Thymus (tissue), 11 donors: Measurements from ENCODE around the gene AKAP11. TPM values are rescaled to one million over a fixed set of nuclear protein-coding genes. Genes with fewer than 3 reads are reported as not detected.

ENCODE experiments used
- DNase-seq, 9 donors: peaks; one replicate each; pipeline ENCODE4 v3.0.0-alpha.2; 2013; ENCODE audit warnings: low spot score in 9 of 9, low read depth in 6 of 9, missing footprints in 1 of 9
- H3K27ac ChIP-seq, 2 donors: one replicate each; pipeline ENCODE4 v1.5.1; 2013; ENCODE audit warnings: control low read depth in 1 of 2, low read depth in 1 of 2, low read length in 1 of 2, mild to moderate bottlenecking in 1 of 2, moderate library complexity in 1 of 2
- H3K27me3 ChIP-seq, 2 donors: one replicate each; pipeline ENCODE4 v1.5.1; 2013; ENCODE audit warnings: low read length in 1 of 2; ENCODE audit not compliant: control insufficient read depth in 2 of 2, insufficient read depth in 1 of 2
- H3K36me3 ChIP-seq, 2 donors: one replicate each; pipeline ENCODE4 v1.5.1; 2013; ENCODE audit warnings: low read length in 1 of 2, mild to moderate bottlenecking in 1 of 2, moderate library complexity in 1 of 2; ENCODE audit not compliant: control insufficient read depth in 2 of 2, insufficient read depth in 2 of 2
- H3K4me1 ChIP-seq, 2 donors: one replicate each; pipeline ENCODE4 v1.5.1; 2013; ENCODE audit warnings: low read length in 2 of 2; ENCODE audit not compliant: control insufficient read depth in 2 of 2, insufficient read depth in 2 of 2
- H3K4me3 ChIP-seq, 2 donors: one replicate each; pipeline ENCODE4 v1.5.1; 2013; ENCODE audit warnings: low read length in 2 of 2, control low read depth in 1 of 2, mild to moderate bottlenecking in 1 of 2
- H3K9me3 ChIP-seq, 2 donors: one replicate each; pipeline ENCODE4 v1.5.1; 2013; ENCODE audit warnings: low read length in 1 of 2, mild to moderate bottlenecking in 1 of 2; ENCODE audit not compliant: control insufficient read depth in 2 of 2, insufficient read depth in 1 of 2
- WGBS: extraction: QIAGEN DNeasy Blood & Tissue Kit; methylation state at CpG from one replicate; pipeline ENCODE4 v1.1.7; 2013; 5-methylcytosine and 5-hydroxymethylcytosine counted together
- polyA plus RNA-seq: library from polyadenylated mRNA; stranded (reverse); fragments of 200-250 nt; gene quantifications from one replicate; pipeline ENCODE4 v1.2.3, GENCODE V29; 2013
- total RNA-seq: library from RNA; stranded (reverse); fragments of 120-200 nt; gene quantifications from one replicate; pipeline ENCODE4 v1.2.4, GENCODE V29; 2013
- donor health status: healthy.

AKAP11 gene
- total and polyA plus RNA-seq, 2 donors = 10.3 to 13.4 TPM

GRCh38 chr13:42270160-42270856 is 1.6 kb upstream of the AKAP11 start:
- DNase-seq = no peak
- Histone ChIP-seq H3K4me1 (peaks cover 10 to 15% of the 10 kb centered on the region in 2 donors), H3K9me3 (peaks cover 0 to 7% of the 10 kb centered on the region in 2 donors), H3K27me3 (no peaks in the 10 kb centered on the region), H3K27ac (no peak overlapping the region), H3K36me3 (no peaks in the 10 kb centered on the region), H3K4me3 (no peak overlapping the region)
- 96% methylated on average over 6 of the region's 6 CpGs for WGBS

GRCh38 chr13:42270857-42271215 is 1.1 kb upstream of the AKAP11 start:
- DNase-seq = no peak
- no peak overlapping the region for H3K27ac ChIP-seq
- 93% methylated on average over 6 of the region's 6 CpGs for WGBS

GRCh38 chr13:42271337-42272114 is 426 bp upstream of the AKAP11 start:
- Histone ChIP-seq H3K27ac (peak overlapping the region; percentile 39 to 96), H3K36me3 (no peaks in the 10 kb centered on the region), H3K4me3 (peak overlapping the region; percentile 90 to 96), H3K4me1 (peaks cover 10 to 15% of the 10 kb centered on the region in 2 donors), H3K9me3 (peaks cover 0 to 7% of the 10 kb centered on the region in 2 donors), H3K27me3 (no peaks in the 10 kb centered on the region)
- WGBS = 5% methylated on average over 57 of the region's 57 CpGs
- DNase-seq = peak; percentile 76 to 98 (median 92)

More at GRCh38 chr13:42270857-42271215, 1.1 kb upstream of the AKAP11 start:
- no peaks in the 10 kb centered on the region for H3K27me3 ChIP-seq
- H3K9me3 ChIP-seq = peaks cover 0 to 7% of the 10 kb centered on the region in 2 donors
- H3K36me3 ChIP-seq = no peaks in the 10 kb centered on the region
- H3K4me1 ChIP-seq = peaks cover 10 to 15% of the 10 kb centered on the region in 2 donors
- peak overlapping the region; percentile 90 to 96 for H3K4me3 ChIP-seq

- Histone ChIP-seq H3K4me3 (peak overlapping the region; percentile 90 to 96), H3K4me1 (peaks cover 11 to 15% of the 10 kb centered on the region in 2 donors), H3K27me3 (no peaks in the 10 kb centered on the region), H3K9me3 (peaks cover 0 to 7% of the 10 kb centered on the region in 2 donors), H3K36me3 (no peaks in the 10 kb centered on the region), H3K27ac (peak overlapping the region; percentile 70 to 96)
- WGBS = 5% methylated on average over 4 of the region's 4 CpGs
- DNase-seq = peak in 5 of 9 donors; percentile 9 to 58 (median 30)
These were observed 838 bp downstream of the AKAP11 start for GRCh38 chr13:42272804-42273175.

- Histone ChIP-seq H3K9me3 (peaks cover 0 to 7% of the 10 kb centered on the region in 2 donors), H3K4me1 (peaks cover 13 to 15% of the 10 kb centered on the region in 2 donors), H3K27me3 (no peaks in the 10 kb centered on the region), H3K27ac (no peak overlapping the region), H3K4me3 (no peak overlapping the region), H3K36me3 (no peaks in the 10 kb centered on the region)
- no peak for DNase-seq
- 96% methylated on average over 10 of the region's 10 CpGs for WGBS
These were observed 2.6 kb downstream of the AKAP11 start for GRCh38 chr13:42274386-42275097.

GRCh38 chr13:42275098-42275471 is 3.1 kb downstream of the AKAP11 start:
- Histone ChIP-seq H3K4me3 (no peak overlapping the region), H3K36me3 (no peaks in the 10 kb centered on the region), H3K27me3 (no peaks in the 10 kb centered on the region), H3K27ac (no peak overlapping the region), H3K9me3 (peaks cover 0 to 7% of the 10 kb centered on the region in 2 donors), H3K4me1 (peaks cover 13 to 15% of the 10 kb centered on the region in 2 donors)
- WGBS = 83% methylated on average over 2 of the region's 2 CpGs
- peak in 1 of 9 donors; percentile 36 for DNase-seq

GRCh38 chr13:42275506-42275905 is 3.6 kb downstream of the AKAP11 start:
- peaks cover 13 to 15% of the 10 kb centered on the region in 2 donors for H3K4me1 ChIP-seq
- no peak overlapping the region for H3K27ac ChIP-seq
- H3K9me3 ChIP-seq = peaks cover 0 to 7% of the 10 kb centered on the region in 2 donors
- no peak overlapping the region for H3K4me3 ChIP-seq
- DNase-seq = no peak
- no peaks in the 10 kb centered on the region for H3K36me3 ChIP-seq
- H3K27me3 ChIP-seq = no peaks in the 10 kb centered on the region
- WGBS = 96% methylated on average over 4 of the region's 4 CpGs

GRCh38 chr13:42276683-42277082 is 4.7 kb downstream of the AKAP11 start:
- H3K36me3 ChIP-seq = no peaks in the 10 kb centered on the region
- no peak overlapping the region for H3K27ac ChIP-seq
- no peak for DNase-seq
- 95% methylated on average over 3 of the region's 3 CpGs for WGBS
- H3K9me3 ChIP-seq = peaks cover 0 to 1% of the 10 kb centered on the region in 2 donors
- H3K27me3 ChIP-seq = no peaks in the 10 kb centered on the region
- peaks cover 8 to 10% of the 10 kb centered on the region in 2 donors for H3K4me1 ChIP-seq
- H3K4me3 ChIP-seq = no peak overlapping the region
